H1 (cell line): ENCODE data around the gene MOB3C. TPM values are rescaled to one million over a fixed set of nuclear protein-coding genes. Genes with fewer than 3 reads are reported as not detected.

Experiments used
- polyA plus RNA-seq, 7 experiments: library from polyadenylated mRNA; depleted of rRNA in 3 of 7; stranded (reverse) in 5 of 7; unstranded in 2 of 7; fragments of >200 nt in 5 of 7; fragments of 200-250 nt in 2 of 7; gene quantifications; 1 replicate in 5 of 7; 2 replicates in 1 of 7; 4 replicates in 1 of 7; pipeline versions ENCODE4 v1.2.1 to v1.2.3, GENCODE V29; 2011 to 2013; ENCODE audit warnings: missing spikeins in 2 of 7, mixed read lengths in 2 of 7
- total RNA-seq: library from RNA; stranded (reverse); fragmentation: NEBNext Ultra II Directional; extraction: Animal tissue kit (Norgen Biotek cat#: 25700); gene quantifications from 2 replicates; pipeline ENCODE4 v1.2.1, GENCODE V29; 2021

MOB3C gene
- total and polyA plus RNA-seq, 2 of the 8 experiments (the other 6 are each of a cell fraction or from before 2014, with no cell fraction given): 5.8 to 6.6 TPM

Other genes with a start within 250 kb of the MOB3C start
- 43.5 and 47.3 TPM in 2 replicates for gene FAAH, start 222.5 kb downstream of the MOB3C start, total RNA-seq
- 41.2 and 67.2 TPM in 2 replicates for gene FAAH, start 222.5 kb downstream of the MOB3C start, polyA plus RNA-seq (2011; rRNA removed)
- 0.30 TPM in 1 of 2 replicates, not detected in the other for gene DMBX1, start 127.0 kb downstream of the MOB3C start, total RNA-seq
- gene DMBX1, start 127.0 kb downstream of the MOB3C start, polyA plus RNA-seq (2011; rRNA removed): 0.23 and 0.36 TPM in 2 replicates
- not detected in 2 replicates for gene KNCN, start 65.2 kb downstream of the MOB3C start, total RNA-seq
- gene KNCN, start 65.2 kb downstream of the MOB3C start, polyA plus RNA-seq (2011; rRNA removed): not detected in 2 replicates
- gene MKNK1, start 12.5 kb downstream of the MOB3C start, total RNA-seq: 21.5 and 23.9 TPM in 2 replicates
- 13.9 and 16.3 TPM in 2 replicates for gene MKNK1, start 12.5 kb downstream of the MOB3C start, polyA plus RNA-seq (2011; rRNA removed)
- gene ATPAF1, start 51.6 kb upstream of the MOB3C start, total RNA-seq: 44.6 and 46.7 TPM in 2 replicates
- gene ATPAF1, start 51.6 kb upstream of the MOB3C start, polyA plus RNA-seq (2011; rRNA removed): 41.4 and 55.9 TPM in 2 replicates
- gene TEX38, start 55.0 kb upstream of the MOB3C start, total RNA-seq: not detected in 2 replicates
- gene TEX38, start 55.0 kb upstream of the MOB3C start, polyA plus RNA-seq (2011; rRNA removed): 0.09 and 0.33 TPM in 2 replicates
- 36.9 and 40.4 TPM in 2 replicates for gene EFCAB14, start 102.3 kb upstream of the MOB3C start, total RNA-seq
- 14.0 and 19.4 TPM in 2 replicates for gene EFCAB14, start 102.3 kb upstream of the MOB3C start, polyA plus RNA-seq (2011; rRNA removed)
- gene CYP4B1, start 182.2 kb upstream of the MOB3C start, total RNA-seq: not detected in 2 replicates
- gene CYP4B1, start 182.2 kb upstream of the MOB3C start, polyA plus RNA-seq (2011; rRNA removed): 0.08 and 0.23 TPM in 2 replicates